OCI-LY3 (cell line): ENCODE results near the gene MEF2C.

Source experiments
- EZH2phosphoT487 ChIP-seq: fragments of 200-600 bp; shearing (Covaris generic); IDR thresholded peaks from 2 replicates; pipeline ENCODE4 v1.6.1; 2018; ENCODE audit warnings: antibody characterized with exemption, mixed run types, low read depth
- TF ChIP-seq, protein P1 (sequence below): fragments of 200-600, 300-600 bp; sonication (generic); IDR thresholded peaks from 2 replicates; pipeline ENCODE4 v1.5.1; 2014; ENCODE audit warnings: antibody characterized with exemption, low read length, low read depth

GRCh38 chr5:88732862-88733261 lies 150.1 kb downstream of the MEF2C start:
- TF ChIP-seq, protein P1, sequence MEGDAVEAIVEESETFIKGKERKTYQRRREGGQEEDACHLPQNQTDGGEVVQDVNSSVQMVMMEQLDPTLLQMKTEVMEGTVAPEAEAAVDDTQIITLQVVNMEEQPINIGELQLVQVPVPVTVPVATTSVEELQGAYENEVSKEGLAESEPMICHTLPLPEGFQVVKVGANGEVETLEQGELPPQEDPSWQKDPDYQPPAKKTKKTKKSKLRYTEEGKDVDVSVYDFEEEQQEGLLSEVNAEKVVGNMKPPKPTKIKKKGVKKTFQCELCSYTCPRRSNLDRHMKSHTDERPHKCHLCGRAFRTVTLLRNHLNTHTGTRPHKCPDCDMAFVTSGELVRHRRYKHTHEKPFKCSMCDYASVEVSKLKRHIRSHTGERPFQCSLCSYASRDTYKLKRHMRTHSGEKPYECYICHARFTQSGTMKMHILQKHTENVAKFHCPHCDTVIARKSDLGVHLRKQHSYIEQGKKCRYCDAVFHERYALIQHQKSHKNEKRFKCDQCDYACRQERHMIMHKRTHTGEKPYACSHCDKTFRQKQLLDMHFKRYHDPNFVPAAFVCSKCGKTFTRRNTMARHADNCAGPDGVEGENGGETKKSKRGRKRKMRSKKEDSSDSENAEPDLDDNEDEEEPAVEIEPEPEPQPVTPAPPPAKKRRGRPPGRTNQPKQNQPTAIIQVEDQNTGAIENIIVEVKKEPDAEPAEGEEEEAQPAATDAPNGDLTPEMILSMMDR, result no peak
- TF ChIP-seq EZH2phosphoT487, result no peak
